HepG2 (cell line): ENCODE results near the gene ARMC2. TPM values are rescaled to one million over a fixed set of nuclear protein-coding genes. Genes with fewer than 3 reads are reported as not detected.

Source experiments
- ATAC-seq: fragments of 200-7000 bp; cut with Tn5 transposase; 3 replicates; pipeline ENCODE4 v1.9.1; 2020; ENCODE audit warnings: mild to moderate bottlenecking, moderate library complexity
- BruUV-seq: library from RNA; stranded (reverse); fragments of 400-500 nt; replicated peaks from 2 replicates; lab custom pipeline; 2021; lab: Mats Ljungman, UMichigan
- CTCF ChIA-PET: fragments of 300-600 bp; formaldehyde crosslinking; extraction: SDS; loops from one replicate; lab custom pipeline; 2021; ENCODE audit warnings: low total read pairs, inconsistent platforms, low intra/inter-chr PET ratio; lab: Yijun Ruan, JAX
- POLR2A ChIA-PET: fragments of 350-600 bp; sonication (Branson Sonifier 250); formaldehyde crosslinking; loops from one replicate; lab custom pipeline; 2020; ENCODE audit warnings: antibody characterized with exemption, inconsistent platforms; lab: Yijun Ruan, JAX
- DNase-seq: peaks from one replicate; pipeline ENCODE4 v3.0.0-alpha.2; 2015; ENCODE audit warnings: low spot score
- FAIRE-seq: peaks from 3 replicates; lab custom pipeline; 2011; peaks lifted over from hg19 to GRCh38; lab: Jason Lieb, UNC
- H2AFZ ChIP-seq: one replicate; pipeline ENCODE4 v1.6.1; 2011; ENCODE audit warnings: low read length, inconsistent platforms
- H3K27ac ChIP-seq: fragments of 300-600 bp; 3 replicates; pipeline ENCODE4 v1.8.0; 2011; ENCODE audit warnings: mixed run types, mild to moderate bottlenecking, mixed read lengths, low read length, inconsistent platforms; ENCODE audit not compliant: insufficient read depth; ENCODE audit errors: extremely low read length
- H3K27me3 ChIP-seq, 2 experiments: fragments of 200-600 bp in 1 of 2; 2 replicates in 1 of 2; 3 replicates in 1 of 2; pipeline versions ENCODE4 v1.6.0 to v1.8.0; 2011; ENCODE audit warnings: low read length in 2 of 2, mild to moderate bottlenecking in 2 of 2, moderate library complexity in 2 of 2, inconsistent platforms in 1 of 2; ENCODE audit not compliant: insufficient read depth in 2 of 2, control insufficient read depth in 1 of 2
- H3K36me3 ChIP-seq, 2 experiments: fragments of 200-600 bp in 1 of 2; replicated peaks in 1 of 2; 2 replicates in 1 of 2; 3 replicates in 1 of 2; pipeline versions ENCODE4 v1.5.1 to v1.8.0; 2011; ENCODE audit warnings: low read length in 2 of 2, inconsistent platforms in 1 of 2; ENCODE audit not compliant: insufficient read depth in 2 of 2, control insufficient read depth in 1 of 2
- H3K4me1 ChIP-seq: 2 replicates; pipeline ENCODE4 v1.5.1; 2012; ENCODE audit warnings: low read length, inconsistent platforms; ENCODE audit not compliant: insufficient read depth
- H3K4me2 ChIP-seq: 2 replicates; pipeline ENCODE4 v1.6.0; 2011; ENCODE audit warnings: low read depth, low read length, inconsistent platforms
- H3K4me3 ChIP-seq, 3 experiments: fragments of 200-600 bp in 1 of 3; sonication (generic), shearing (Covaris generic) in 1 of 3; replicated peaks in 1 of 3; 2 replicates each; pipeline ENCODE4 v1.5.1; 2011 to 2016; ENCODE audit warnings: low read length in 3 of 3, inconsistent platforms in 2 of 3, low read depth in 2 of 3, mild to moderate bottlenecking in 2 of 3, control low read depth in 1 of 3, mixed read lengths in 1 of 3; ENCODE audit not compliant: insufficient read depth in 1 of 3
- H3K79me2 ChIP-seq: one replicate; pipeline ENCODE4 v1.6.1; 2011; ENCODE audit warnings: low read length, inconsistent platforms; ENCODE audit not compliant: insufficient read depth
- H3K9ac ChIP-seq: 2 replicates; pipeline ENCODE4 v1.6.0; 2011; ENCODE audit warnings: mild to moderate bottlenecking, low read depth, low read length, inconsistent platforms; ENCODE audit not compliant: insufficient read depth
- H3K9me3 ChIP-seq: 2 replicates; pipeline ENCODE4 v1.5.1; 2012; ENCODE audit warnings: mild to moderate bottlenecking, low read length
- H4K20me1 ChIP-seq: 2 replicates; pipeline ENCODE4 v1.6.0; 2011; ENCODE audit warnings: inconsistent platforms, mild to moderate bottlenecking, low read length, moderate library complexity; ENCODE audit not compliant: insufficient read depth
- ARNT ChIP-seq: fragments of 450-650 bp; IDR thresholded peaks from 2 replicates; pipeline ENCODE4 v1.6.1; 2017
- ATRX ChIP-seq: sonication (generic); formaldehyde crosslinking; IDR thresholded peaks from 2 replicates; pipeline ENCODE4 v1.4.0; 2020; ENCODE audit warnings: missing genetic modification reagents, borderline replicate concordance
- KDM4B ChIP-seq: sonication (generic); formaldehyde crosslinking; IDR thresholded peaks from 2 replicates; pipeline ENCODE4 v1.4.0; 2020; ENCODE audit warnings: missing genetic modification reagents
- NFE2L2 ChIP-seq: fragments of 150-350 bp; IDR thresholded peaks from 2 replicates; pipeline ENCODE4 v1.6.1; 2014; ENCODE audit warnings: low read length
- NONO ChIP-seq, 2 experiments: fragments of 450-650 bp in 1 of 2; sonication (generic) in 1 of 2; formaldehyde crosslinking in 1 of 2; IDR thresholded peaks in 1 of 2; conservative IDR thresholded peaks in 1 of 2; 2 replicates each; pipeline versions ENCODE4 v1.6.1 to v1.8.0; 2017 to 2022; ENCODE audit warnings: mild to moderate bottlenecking in 1 of 2, missing genetic modification reagents in 1 of 2, moderate library complexity in 1 of 2
- RAD21 ChIP-seq: fragments of 450-650 bp; formaldehyde crosslinking; IDR thresholded peaks from 2 replicates; pipeline ENCODE4 v1.5.0; 2020; ENCODE audit warnings: mild to moderate bottlenecking
- SAP130 ChIP-seq: IDR thresholded peaks from 2 replicates; pipeline ENCODE4 v1.6.1; 2016; ENCODE audit warnings: low read depth
- SMC3 ChIP-seq: IDR thresholded peaks from 2 replicates; pipeline ENCODE4 v1.6.1; 2011; ENCODE audit warnings: low read length, improper control_type of control experiment
- SMYD3 ChIP-seq: sonication (generic); formaldehyde crosslinking; IDR thresholded peaks from 2 replicates; pipeline ENCODE4 v1.8.1; 2023; ENCODE audit warnings: mild to moderate bottlenecking, missing genetic modification reagents
- SP5 ChIP-seq: IDR thresholded peaks from 2 replicates; pipeline ENCODE4 v1.6.1; 2016; ENCODE audit warnings: low read depth, borderline replicate concordance
- STAG1 ChIP-seq: sonication (generic); formaldehyde crosslinking; IDR thresholded peaks from 2 replicates; pipeline ENCODE4 v1.4.0; 2020; ENCODE audit warnings: missing genetic modification reagents
- ZFP36L2 ChIP-seq: sonication (generic); formaldehyde crosslinking; IDR thresholded peaks from 2 replicates; pipeline ENCODE4 v1.4.0; 2020; ENCODE audit warnings: missing genetic modification reagents
- ZFP82 ChIP-seq: sonication (generic); formaldehyde crosslinking; IDR thresholded peaks from 2 replicates; pipeline ENCODE4 v1.5.1; 2020; ENCODE audit warnings: mild to moderate bottlenecking, missing genetic modification reagents, borderline replicate concordance
- ZKSCAN5 ChIP-seq: sonication (generic); formaldehyde crosslinking; IDR thresholded peaks from 2 replicates; pipeline ENCODE4 v1.5.1; 2020; ENCODE audit warnings: mild to moderate bottlenecking, missing genetic modification reagents
- ZMYM4 ChIP-seq: sonication (generic); formaldehyde crosslinking; IDR thresholded peaks from 2 replicates; pipeline ENCODE4 v1.8.1; 2023; ENCODE audit warnings: mild to moderate bottlenecking, missing genetic modification reagents
- ZNF282 ChIP-seq: fragments of 450-650 bp; IDR thresholded peaks from 2 replicates; pipeline ENCODE4 v1.6.1; 2018; ENCODE audit not compliant: partially characterized antibody
- ZNF709 ChIP-seq: sonication (generic); formaldehyde crosslinking; IDR thresholded peaks from 2 replicates; pipeline ENCODE4 v1.5.0; 2020; ENCODE audit warnings: mild to moderate bottlenecking, missing genetic modification reagents
- ZNF879 ChIP-seq: sonication (generic); formaldehyde crosslinking; IDR thresholded peaks from 2 replicates; pipeline ENCODE4 v1.8.1; 2023; ENCODE audit warnings: missing genetic modification reagents
- WGBS: methylation state at CpG from one replicate; pipeline ENCODE4 v1.1.6; 2017; ENCODE audit warnings: low lambda C conversion rate; 5-methylcytosine and 5-hydroxymethylcytosine counted together
- in situ Hi-C: cut with HindIII; loops from 2 replicates; pipeline ENCODE4 v1.10.0; 2017; ENCODE audit warnings: low pct_unique_long_range_greater_than_20kb; ENCODE audit not compliant: extremely low pct_ligation_motif_present
- intact Hi-C: fragments of 100-400 bp; cut with micrococcal nuclease; formaldehyde crosslinking; loops from one replicate; pipeline ENCODE4 v1.10.0; 2022; ENCODE audit not compliant: unreplicated experiment
- polyA plus RNA-seq, 8 experiments: library from polyadenylated mRNA; depleted of rRNA in 3 of 8; stranded (reverse) in 7 of 8; unstranded in 1 of 8; fragments of >200 nt; fragmentation: Illumina TruSeq in 4 of 8; extraction: Trizol in 4 of 8; gene quantifications; 2 replicates each; pipeline versions ENCODE4 v1.2.1 to v1.2.3, GENCODE V29; 2011 to 2016; ENCODE audit warnings: low read depth in 4 of 8, missing spikeins in 1 of 8, mixed read lengths in 1 of 8; ENCODE audit not compliant: insufficient read depth in 1 of 8
- total RNA-seq, 5 experiments: library from RNA; depleted of rRNA; stranded (reverse); fragments of >200 nt; fragmentation: Illumina TruSeq; extraction: Trizol; gene quantifications; 2 replicates each; pipeline ENCODE4 v1.2.3, GENCODE V29; 2016; ENCODE audit warnings: low read depth in 1 of 5
- TF ChIP-seq, protein P1 (sequence below): sonication (generic); formaldehyde crosslinking; IDR thresholded peaks from 2 replicates; pipeline ENCODE4 v1.4.0; 2020; ENCODE audit warnings: missing genetic modification reagents
- TF ChIP-seq, protein P2 (sequence below): sonication (generic); formaldehyde crosslinking; IDR thresholded peaks from 2 replicates; pipeline ENCODE4 v1.5.0; 2020; ENCODE audit warnings: mild to moderate bottlenecking, missing genetic modification reagents, moderate library complexity
- TF ChIP-seq, protein P3 (sequence below): sonication (generic); formaldehyde crosslinking; IDR thresholded peaks from 2 replicates; pipeline ENCODE4 v1.4.0; 2020; ENCODE audit warnings: missing genetic modification reagents

Gene ARMC2
- total and polyA plus RNA-seq, 2 of the 13 experiments (the other 11 are each of a cell fraction or from before 2014, with no cell fraction given) = 1.4 to 3.2 TPM

DNA sequence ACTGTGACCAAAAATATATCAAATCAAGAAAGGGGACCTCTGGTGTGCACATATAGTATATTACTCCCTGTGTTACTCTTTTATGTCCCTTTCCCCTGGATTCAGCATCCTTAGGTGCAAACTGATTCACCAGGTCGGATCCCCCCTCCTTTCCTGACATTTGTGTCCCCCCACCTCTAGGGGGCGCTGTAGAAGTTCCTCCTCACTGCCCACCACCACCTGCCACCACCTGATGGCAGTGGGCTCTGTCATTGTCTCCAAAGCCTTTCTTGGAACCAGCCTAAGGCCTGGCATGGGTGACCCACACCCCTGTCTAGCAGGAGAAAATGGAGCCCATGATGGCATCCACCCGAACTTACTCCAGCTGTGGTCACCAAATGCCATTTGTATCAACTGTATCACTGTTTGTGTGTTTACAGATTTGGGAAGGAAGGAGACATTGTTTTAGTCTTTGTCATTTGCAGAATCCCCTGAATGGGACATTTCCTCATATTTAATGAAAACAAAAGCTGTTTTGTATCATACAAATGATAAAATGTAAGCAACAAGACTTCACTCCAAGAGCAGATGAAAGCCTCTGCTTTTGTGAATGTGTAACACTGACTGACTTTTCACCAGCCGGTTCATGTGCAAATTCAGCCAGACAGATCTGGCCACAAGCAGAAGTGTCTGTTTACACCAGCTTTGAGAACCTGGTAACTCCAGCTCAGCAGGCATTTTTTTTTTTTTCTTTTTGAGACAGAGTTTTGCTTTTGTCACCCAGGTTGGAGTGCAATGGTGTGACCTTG, 66.2 kb downstream of the ARMC2 start:
- no peaks in the 10 kb centered on the region for H3K4me1 ChIP-seq
- H3K9ac ChIP-seq = no peak overlapping the region
- H3K27me3 ChIP-seq = peaks cover 0 to 10% of the 10 kb centered on the region in 2 experiments; a peak in 3 of 5 replicates
- H2AFZ ChIP-seq = no peak overlapping the region
- no peaks in the 10 kb centered on the region for H3K79me2 ChIP-seq
- H3K4me3 ChIP-seq = no peak overlapping the region
- H3K36me3 ChIP-seq = no peaks in the 10 kb centered on the region
- in situ Hi-C loops = loop anchor here (10.0 kb wide), 1 partner anchor 160 kb away; no protein-coding TSS in a partner anchor
- no TSS peak for BruUV-seq
- no peak overlapping the region for H3K27ac ChIP-seq
- 48% methylated on average over 4 of the region's 4 CpGs for WGBS
- peak; percentile 52 for DNase-seq
- no peak overlapping the region for H3K4me2 ChIP-seq
- ATAC-seq = peak; percentile 84
- no peaks in the 10 kb centered on the region for H4K20me1 ChIP-seq
- ChIA-PET POLR2A (no interaction called here), CTCF (interaction anchor here (2.3 kb wide), 1 partner anchor 159 kb away, joined by 18 read pairs; no protein-coding TSS in a partner anchor)
- no peak for FAIRE-seq
- TF ChIP-seq SP5 (CRISPR knock-in tag) (no peak), SMYD3 (CRISPR knock-in tag) (no peak), NFE2L2 (no peak), ZNF282 (no peak), KDM4B (no peak), RAD21 (peak; percentile 64), NONO (IDR thresholded peaks at IDR 0.05) (no peak), NONO (CRISPR knock-in tag; conservative IDR thresholded peaks at IDR 0.05) (no peak), ARNT (no peak), ZKSCAN5 (CRISPR knock-in tag) (no peak), SMC3 (peak; percentile 33; the same call in 1 of the 2 replicates), ZMYM4 (peak; percentile 47), ATRX (CRISPR knock-in tag) (no peak), ZNF879 (CRISPR knock-in tag) (no peak), ZFP36L2 (no peak), SAP130 (CRISPR knock-in tag) (no peak), STAG1 (peak; percentile 54), ZNF709 (CRISPR knock-in tag) (no peak), ZFP82 (CRISPR knock-in tag) (no peak)
- TF ChIP-seq, protein P1, sequence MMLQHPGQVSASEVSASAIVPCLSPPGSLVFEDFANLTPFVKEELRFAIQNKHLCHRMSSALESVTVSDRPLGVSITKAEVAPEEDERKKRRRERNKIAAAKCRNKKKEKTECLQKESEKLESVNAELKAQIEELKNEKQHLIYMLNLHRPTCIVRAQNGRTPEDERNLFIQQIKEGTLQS (CRISPR knock-in tag) = no peak
- TF ChIP-seq, protein P2, sequence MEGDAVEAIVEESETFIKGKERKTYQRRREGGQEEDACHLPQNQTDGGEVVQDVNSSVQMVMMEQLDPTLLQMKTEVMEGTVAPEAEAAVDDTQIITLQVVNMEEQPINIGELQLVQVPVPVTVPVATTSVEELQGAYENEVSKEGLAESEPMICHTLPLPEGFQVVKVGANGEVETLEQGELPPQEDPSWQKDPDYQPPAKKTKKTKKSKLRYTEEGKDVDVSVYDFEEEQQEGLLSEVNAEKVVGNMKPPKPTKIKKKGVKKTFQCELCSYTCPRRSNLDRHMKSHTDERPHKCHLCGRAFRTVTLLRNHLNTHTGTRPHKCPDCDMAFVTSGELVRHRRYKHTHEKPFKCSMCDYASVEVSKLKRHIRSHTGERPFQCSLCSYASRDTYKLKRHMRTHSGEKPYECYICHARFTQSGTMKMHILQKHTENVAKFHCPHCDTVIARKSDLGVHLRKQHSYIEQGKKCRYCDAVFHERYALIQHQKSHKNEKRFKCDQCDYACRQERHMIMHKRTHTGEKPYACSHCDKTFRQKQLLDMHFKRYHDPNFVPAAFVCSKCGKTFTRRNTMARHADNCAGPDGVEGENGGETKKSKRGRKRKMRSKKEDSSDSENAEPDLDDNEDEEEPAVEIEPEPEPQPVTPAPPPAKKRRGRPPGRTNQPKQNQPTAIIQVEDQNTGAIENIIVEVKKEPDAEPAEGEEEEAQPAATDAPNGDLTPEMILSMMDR (CRISPR knock-in tag) = peak; percentile 80
- TF ChIP-seq, protein P3, sequence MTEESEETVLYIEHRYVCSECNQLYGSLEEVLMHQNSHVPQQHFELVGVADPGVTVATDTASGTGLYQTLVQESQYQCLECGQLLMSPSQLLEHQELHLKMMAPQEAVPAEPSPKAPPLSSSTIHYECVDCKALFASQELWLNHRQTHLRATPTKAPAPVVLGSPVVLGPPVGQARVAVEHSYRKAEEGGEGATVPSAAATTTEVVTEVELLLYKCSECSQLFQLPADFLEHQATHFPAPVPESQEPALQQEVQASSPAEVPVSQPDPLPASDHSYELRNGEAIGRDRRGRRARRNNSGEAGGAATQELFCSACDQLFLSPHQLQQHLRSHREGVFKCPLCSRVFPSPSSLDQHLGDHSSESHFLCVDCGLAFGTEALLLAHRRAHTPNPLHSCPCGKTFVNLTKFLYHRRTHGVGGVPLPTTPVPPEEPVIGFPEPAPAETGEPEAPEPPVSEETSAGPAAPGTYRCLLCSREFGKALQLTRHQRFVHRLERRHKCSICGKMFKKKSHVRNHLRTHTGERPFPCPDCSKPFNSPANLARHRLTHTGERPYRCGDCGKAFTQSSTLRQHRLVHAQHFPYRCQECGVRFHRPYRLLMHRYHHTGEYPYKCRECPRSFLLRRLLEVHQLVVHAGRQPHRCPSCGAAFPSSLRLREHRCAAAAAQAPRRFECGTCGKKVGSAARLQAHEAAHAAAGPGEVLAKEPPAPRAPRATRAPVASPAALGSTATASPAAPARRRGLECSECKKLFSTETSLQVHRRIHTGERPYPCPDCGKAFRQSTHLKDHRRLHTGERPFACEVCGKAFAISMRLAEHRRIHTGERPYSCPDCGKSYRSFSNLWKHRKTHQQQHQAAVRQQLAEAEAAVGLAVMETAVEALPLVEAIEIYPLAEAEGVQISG = peak; percentile 65; the same call in 1 of the 2 replicates
- TF ChIP-seq, all 625 proteins: peak for 6
- no peaks in the 10 kb centered on the region for H3K9me3 ChIP-seq
- intact Hi-C loops = no loop called here
